ENCODE measurements around the gene LRRC2.

DNA sequence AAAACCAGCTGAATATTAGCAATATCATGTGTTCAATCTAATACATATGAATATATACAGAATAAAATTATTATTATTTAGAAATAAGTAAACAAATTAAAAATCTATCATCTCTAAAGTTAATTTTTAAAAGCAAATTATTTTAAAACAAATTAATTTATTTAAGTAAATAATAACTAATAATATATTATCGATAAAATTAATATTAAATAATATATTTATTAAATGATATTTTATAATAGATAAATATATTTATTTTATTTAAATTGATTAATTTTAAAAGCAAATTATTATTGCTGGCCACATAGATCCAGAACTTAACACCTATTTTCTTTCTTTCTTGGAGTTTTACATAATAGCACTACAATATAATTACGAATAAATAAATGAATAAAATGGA, 46.1 kb downstream of the LRRC2 start:
- TF ChIP-seq POLR2A (IDR thresholded peaks at IDR 0.05; ENCODE audit: low read depth, low read length) (no peak), SPI1 (IDR thresholded peaks at IDR 0.05; ENCODE audit: low read depth, low read length) (no peak), TAF1 (IDR thresholded peaks at IDR 0.05; ENCODE audit: low read depth, low read length) (no peak), POLR2AphosphoS5 (IDR thresholded peaks at IDR 0.05; ENCODE audit: low read depth, low read length) (no peak)

Measured in GM12891 (cell line).